Fibroblast of pulmonary artery (primary cell): Measurements from ENCODE around the gene HELZ2.
"Not testable (repeated sequence)": the region's sequence is repeated elsewhere in the genome, so short reads cannot be mapped to it uniquely, and the experiment has no call there.

Source experiments
- DNase-seq: peaks from one replicate; pipeline ENCODE4 v3.0.0-alpha.2; 2010; ENCODE audit warnings: low read depth
- H3K4me3 ChIP-seq: replicated peaks from 2 replicates; pipeline ENCODE4 v1.5.1; 2011; ENCODE audit warnings: low read depth, mild to moderate bottlenecking, control low read depth, low read length, moderate library complexity
- TF ChIP-seq, protein P1 (sequence below): IDR thresholded peaks from 2 replicates; pipeline ENCODE4 v1.5.1; 2011; ENCODE audit warnings: mild to moderate bottlenecking, control low read depth, low read length, inconsistent platforms; ENCODE audit errors: missing control alignments

Gene HELZ2

GRCh38 chr20:63610581-63611435 lies 36.8 kb upstream of the HELZ2 start:
- no peak for DNase-seq
- no peak overlapping the region for H3K4me3 ChIP-seq
- TF ChIP-seq, protein P1, sequence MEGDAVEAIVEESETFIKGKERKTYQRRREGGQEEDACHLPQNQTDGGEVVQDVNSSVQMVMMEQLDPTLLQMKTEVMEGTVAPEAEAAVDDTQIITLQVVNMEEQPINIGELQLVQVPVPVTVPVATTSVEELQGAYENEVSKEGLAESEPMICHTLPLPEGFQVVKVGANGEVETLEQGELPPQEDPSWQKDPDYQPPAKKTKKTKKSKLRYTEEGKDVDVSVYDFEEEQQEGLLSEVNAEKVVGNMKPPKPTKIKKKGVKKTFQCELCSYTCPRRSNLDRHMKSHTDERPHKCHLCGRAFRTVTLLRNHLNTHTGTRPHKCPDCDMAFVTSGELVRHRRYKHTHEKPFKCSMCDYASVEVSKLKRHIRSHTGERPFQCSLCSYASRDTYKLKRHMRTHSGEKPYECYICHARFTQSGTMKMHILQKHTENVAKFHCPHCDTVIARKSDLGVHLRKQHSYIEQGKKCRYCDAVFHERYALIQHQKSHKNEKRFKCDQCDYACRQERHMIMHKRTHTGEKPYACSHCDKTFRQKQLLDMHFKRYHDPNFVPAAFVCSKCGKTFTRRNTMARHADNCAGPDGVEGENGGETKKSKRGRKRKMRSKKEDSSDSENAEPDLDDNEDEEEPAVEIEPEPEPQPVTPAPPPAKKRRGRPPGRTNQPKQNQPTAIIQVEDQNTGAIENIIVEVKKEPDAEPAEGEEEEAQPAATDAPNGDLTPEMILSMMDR = no peak

DNA sequence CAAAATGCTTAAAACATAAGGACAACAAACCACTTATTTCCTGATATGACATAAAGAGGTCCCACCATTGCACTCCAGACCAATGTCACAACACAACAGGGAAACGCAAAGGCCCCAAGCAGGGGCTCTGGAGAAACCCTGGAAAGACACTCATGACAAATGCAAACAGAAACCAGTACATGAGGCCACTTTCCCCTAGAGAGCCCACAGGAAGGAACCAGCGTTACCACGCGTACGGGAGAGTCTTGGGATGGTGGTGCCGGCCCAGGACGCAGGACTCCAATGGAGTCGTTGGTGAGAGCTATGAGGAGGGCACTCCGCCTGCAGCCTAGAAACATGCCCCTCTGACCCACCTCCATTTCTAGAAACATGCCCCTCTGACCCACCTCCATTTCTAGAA lies 32.6 kb upstream of the HELZ2 start:
- TF ChIP-seq, protein P1 = no peak
- no peak overlapping the region for H3K4me3 ChIP-seq
- DNase-seq = no peak

- TF ChIP-seq, protein P1 = no peak
- no peak for DNase-seq
- H3K4me3 ChIP-seq = no peak overlapping the region
These were observed 28.3 kb upstream of the HELZ2 start for GRCh38 chr20:63602321-63602720.

DNA sequence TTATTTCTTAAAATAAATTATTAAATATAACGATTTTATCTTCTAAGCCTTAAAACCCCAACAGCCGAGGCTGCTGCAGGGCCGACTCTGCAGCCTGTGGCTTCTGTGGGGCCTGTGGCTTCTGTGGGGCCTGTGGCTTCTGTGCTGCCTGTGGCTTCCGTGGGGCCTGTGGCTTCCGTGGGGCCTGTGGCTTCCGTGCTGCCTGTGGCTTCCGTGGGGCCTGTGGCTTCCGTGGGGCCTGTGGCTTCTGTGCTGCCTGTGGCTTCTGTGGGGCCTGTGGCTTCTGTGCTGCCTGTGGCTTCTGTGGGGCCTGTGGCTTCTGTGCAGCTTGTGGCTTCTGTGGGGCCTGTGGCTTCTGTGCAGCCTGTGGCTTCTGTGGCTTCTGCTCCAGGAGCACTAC lies 27.6 kb upstream of the HELZ2 start:
- DNase-seq, H3K4me3 ChIP-seq: not testable (repeated sequence)

DNA sequence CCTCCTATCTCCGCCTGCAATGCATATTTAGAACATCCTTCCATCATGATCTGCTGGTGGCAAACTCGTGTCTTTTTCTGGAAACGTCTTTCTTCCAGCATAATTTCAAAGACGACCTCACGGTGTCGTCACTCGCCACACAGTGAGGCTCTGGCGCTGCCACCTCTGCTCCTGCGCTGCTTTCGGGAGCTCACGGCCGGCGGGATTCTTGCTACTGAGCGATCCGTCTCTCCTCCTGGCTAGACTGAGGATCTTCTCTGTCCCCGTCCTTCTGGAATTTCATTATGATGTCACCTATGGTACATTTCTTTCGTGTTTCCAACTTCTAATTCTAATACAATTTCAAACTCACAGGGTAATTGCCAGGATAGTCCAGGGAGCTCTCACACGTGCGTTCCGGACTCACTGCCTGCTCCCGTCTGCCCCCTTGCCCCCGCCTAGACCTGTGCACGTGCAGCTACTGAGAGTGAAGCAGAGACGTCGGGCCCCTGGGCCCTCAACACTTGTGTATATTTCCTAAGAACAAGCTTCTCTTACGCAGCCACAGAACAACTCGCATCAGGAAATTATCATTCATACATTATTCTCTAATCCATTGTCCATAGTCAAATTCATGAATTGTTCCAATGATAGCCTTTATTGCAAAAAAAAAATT lies 25.5 kb upstream of the HELZ2 start:
- no peak for DNase-seq
- H3K4me3 ChIP-seq = no peak overlapping the region
- TF ChIP-seq, protein P1 = no peak

- TF ChIP-seq, protein P1 = no peak
- DNase-seq = no peak
- H3K4me3 ChIP-seq = no peak overlapping the region
These were observed 24.7 kb upstream of the HELZ2 start for GRCh38 chr20:63598479-63599395.
